OCI-LY7 (cell line): ENCODE data around the gene PROSER2.

ENCODE experiments used
- EZH2phosphoT487 ChIP-seq: fragments of 200-600 bp; sonication (generic); IDR thresholded peaks from 2 replicates; pipeline ENCODE4 v1.6.1; 2018; ENCODE audit warnings: low read depth, borderline replicate concordance, mild to moderate bottlenecking, mixed run types, antibody characterized with exemption, low read length, moderate library complexity, mixed read lengths
- TF ChIP-seq, protein P1 (sequence below): fragments of 200-600 bp; sonication (generic); conservative IDR thresholded peaks from 2 replicates; pipeline ENCODE4 v1.5.1; 2014; ENCODE audit warnings: mild to moderate bottlenecking, antibody characterized with exemption, low read length, moderate library complexity, mixed read lengths

DNA sequence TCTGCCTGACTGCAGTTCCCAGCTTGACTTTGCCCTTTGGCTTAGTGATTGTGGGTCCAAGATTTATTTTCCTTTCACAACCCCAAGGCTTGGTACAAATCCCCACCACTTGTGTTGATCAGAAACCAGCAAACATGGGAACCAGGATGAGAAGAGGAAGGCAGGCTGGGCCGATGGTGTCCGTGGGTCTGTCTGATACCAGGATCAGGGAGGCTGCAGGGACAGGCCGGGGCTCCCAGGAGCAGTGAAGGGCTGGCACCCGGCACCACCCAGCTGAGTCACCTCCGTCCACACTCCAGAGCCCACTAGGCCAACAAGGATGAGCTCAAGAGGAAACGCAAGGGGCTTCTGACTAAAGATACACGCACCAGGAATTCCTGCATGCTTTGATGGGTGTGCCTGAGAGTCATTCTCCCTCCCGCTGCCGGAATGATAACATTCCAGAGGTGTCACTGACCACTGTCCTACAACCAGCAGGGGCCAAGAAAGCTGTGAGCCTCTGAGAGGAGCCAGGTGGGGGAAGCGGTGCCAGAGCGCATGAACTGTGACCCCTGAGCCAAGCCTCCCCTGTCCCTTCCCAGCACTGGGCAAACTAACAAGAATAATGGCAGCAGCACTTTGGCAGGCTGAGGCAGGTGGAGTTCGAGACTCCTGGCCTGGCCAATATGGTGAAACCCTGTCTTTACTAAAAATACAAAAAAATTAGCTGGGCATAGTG is 29.2 kb upstream of the PROSER2 start:
- TF ChIP-seq, protein P1, sequence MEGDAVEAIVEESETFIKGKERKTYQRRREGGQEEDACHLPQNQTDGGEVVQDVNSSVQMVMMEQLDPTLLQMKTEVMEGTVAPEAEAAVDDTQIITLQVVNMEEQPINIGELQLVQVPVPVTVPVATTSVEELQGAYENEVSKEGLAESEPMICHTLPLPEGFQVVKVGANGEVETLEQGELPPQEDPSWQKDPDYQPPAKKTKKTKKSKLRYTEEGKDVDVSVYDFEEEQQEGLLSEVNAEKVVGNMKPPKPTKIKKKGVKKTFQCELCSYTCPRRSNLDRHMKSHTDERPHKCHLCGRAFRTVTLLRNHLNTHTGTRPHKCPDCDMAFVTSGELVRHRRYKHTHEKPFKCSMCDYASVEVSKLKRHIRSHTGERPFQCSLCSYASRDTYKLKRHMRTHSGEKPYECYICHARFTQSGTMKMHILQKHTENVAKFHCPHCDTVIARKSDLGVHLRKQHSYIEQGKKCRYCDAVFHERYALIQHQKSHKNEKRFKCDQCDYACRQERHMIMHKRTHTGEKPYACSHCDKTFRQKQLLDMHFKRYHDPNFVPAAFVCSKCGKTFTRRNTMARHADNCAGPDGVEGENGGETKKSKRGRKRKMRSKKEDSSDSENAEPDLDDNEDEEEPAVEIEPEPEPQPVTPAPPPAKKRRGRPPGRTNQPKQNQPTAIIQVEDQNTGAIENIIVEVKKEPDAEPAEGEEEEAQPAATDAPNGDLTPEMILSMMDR, result no peak
- TF ChIP-seq EZH2phosphoT487, result no peak
